ENCODE results near the gene RASD1.

RASD1 gene

DNA sequence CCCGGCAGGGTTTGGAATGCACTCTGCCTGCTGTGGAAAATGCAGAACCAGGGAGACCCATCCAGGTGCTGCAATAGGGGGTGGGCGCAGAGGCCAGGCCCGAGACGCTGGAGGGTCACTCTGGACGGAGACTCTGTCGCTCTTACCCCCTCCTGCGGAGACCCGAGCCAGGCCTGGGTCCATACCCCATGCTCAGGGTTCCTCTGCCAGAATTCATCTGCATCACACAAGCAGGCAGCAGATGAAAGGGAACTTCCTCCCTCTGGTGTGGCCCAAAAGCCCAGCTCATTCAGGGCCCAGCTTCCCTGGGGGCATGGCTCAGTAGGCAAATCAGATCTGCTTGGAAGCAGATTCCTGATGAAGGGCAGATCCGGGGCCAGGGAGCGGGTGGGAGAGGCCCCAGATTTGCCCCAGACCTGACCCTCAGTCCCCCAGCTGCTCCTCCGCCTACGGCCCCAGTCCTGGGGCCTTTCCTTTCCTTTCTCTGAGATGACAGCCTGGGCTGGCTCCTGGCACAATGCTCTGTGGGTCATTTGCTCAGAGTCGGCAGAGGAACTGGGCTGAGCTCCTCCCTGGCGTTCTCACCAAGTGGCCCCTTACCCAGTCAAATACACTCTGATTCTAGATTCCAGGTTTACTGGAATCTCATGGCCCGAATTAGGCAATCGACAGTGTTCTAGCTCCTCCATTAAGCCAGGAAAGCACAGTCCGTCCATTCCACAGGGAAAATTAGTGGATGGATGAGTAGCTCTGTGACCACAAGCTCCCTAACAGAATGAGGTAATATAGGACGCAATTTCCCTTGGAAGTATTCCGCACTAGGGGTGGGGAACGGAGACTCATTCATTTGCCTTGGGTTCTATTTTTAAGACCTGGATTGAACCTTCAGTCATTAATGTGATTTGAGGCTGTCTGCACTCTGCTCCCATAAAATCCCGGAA is 19.1 kb upstream of the RASD1 start:
- TF ChIP-seq, protein P1, sequence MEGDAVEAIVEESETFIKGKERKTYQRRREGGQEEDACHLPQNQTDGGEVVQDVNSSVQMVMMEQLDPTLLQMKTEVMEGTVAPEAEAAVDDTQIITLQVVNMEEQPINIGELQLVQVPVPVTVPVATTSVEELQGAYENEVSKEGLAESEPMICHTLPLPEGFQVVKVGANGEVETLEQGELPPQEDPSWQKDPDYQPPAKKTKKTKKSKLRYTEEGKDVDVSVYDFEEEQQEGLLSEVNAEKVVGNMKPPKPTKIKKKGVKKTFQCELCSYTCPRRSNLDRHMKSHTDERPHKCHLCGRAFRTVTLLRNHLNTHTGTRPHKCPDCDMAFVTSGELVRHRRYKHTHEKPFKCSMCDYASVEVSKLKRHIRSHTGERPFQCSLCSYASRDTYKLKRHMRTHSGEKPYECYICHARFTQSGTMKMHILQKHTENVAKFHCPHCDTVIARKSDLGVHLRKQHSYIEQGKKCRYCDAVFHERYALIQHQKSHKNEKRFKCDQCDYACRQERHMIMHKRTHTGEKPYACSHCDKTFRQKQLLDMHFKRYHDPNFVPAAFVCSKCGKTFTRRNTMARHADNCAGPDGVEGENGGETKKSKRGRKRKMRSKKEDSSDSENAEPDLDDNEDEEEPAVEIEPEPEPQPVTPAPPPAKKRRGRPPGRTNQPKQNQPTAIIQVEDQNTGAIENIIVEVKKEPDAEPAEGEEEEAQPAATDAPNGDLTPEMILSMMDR (IDR thresholded peaks at IDR 0.05; ENCODE audit: insufficient read depth, low read depth, low read length, missing control alignments): no peak
- DNase-seq (ENCODE audit: low read depth): no peak
- no peak overlapping the region for H3K4me3 ChIP-seq (ENCODE audit: low read depth, low read length)

DNA sequence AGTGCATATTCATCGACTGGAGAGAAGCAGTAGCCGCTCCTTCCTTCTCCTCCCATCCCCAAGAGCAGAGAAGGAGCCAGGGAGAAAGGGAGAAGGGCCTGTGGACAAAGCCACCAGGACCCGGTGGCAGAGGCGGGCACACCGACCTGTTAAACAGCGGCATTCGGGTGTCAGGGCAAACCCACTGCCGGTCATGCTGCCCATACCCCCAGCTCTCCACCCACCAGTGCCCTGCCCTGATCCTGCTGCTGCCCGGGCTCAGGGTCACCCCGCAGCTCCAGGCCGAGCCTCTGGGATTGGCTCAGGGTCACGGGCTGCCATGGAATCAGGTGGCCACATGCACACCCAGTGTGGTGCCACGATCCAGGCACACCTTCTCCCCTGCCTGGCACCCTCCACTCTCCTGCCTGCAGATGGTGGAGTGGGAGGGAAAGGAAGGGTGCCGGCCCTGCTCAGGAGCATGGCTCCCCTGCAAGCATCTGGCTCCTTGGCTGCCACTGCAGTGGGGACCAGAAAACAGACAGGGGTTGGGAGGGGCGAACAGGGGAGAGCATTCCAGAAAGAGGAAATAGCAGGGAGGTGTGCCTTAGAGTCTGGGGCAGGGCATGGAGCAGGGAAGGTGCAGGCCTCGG is 18.3 kb upstream of the RASD1 start:
- no peak for DNase-seq (ENCODE audit: low read depth)
- no peak overlapping the region for H3K4me3 ChIP-seq (ENCODE audit: low read depth, low read length)
- TF ChIP-seq, protein P1 (IDR thresholded peaks at IDR 0.05; ENCODE audit: insufficient read depth, low read depth, low read length, missing control alignments): no peak

GRCh38 chr17:17513626-17514025 is 17.4 kb upstream of the RASD1 start:
- TF ChIP-seq, protein P1 (IDR thresholded peaks at IDR 0.05; ENCODE audit: insufficient read depth, low read depth, low read length, missing control alignments): no peak
- H3K4me3 ChIP-seq (ENCODE audit: low read depth, low read length): no peak overlapping the region
- DNase-seq (ENCODE audit: low read depth): no peak

DNA sequence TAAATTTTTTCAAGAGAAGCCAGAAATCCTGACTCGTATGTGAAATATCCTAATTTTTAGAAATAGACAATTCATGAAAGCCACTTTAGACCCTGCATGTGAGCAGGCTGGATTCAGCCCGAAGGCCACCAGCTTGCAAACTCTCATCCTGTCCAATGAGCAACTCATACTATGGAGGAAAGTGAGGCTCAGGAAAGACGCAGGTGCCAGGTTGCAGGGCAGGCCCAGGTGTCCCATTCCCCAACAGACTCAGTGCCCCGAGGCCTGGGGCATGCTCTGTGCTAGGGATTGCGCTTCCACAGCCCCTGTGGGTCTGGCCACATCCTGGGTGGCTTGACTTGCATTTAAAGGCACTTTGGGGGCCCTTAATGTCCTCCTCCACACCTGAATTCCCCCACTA is 16.7 kb upstream of the RASD1 start:
- DNase-seq (ENCODE audit: low read depth): no peak
- TF ChIP-seq, protein P1 (IDR thresholded peaks at IDR 0.05; ENCODE audit: insufficient read depth, low read depth, low read length, missing control alignments): no peak
- H3K4me3 ChIP-seq (ENCODE audit: low read depth, low read length): no peak overlapping the region

DNA sequence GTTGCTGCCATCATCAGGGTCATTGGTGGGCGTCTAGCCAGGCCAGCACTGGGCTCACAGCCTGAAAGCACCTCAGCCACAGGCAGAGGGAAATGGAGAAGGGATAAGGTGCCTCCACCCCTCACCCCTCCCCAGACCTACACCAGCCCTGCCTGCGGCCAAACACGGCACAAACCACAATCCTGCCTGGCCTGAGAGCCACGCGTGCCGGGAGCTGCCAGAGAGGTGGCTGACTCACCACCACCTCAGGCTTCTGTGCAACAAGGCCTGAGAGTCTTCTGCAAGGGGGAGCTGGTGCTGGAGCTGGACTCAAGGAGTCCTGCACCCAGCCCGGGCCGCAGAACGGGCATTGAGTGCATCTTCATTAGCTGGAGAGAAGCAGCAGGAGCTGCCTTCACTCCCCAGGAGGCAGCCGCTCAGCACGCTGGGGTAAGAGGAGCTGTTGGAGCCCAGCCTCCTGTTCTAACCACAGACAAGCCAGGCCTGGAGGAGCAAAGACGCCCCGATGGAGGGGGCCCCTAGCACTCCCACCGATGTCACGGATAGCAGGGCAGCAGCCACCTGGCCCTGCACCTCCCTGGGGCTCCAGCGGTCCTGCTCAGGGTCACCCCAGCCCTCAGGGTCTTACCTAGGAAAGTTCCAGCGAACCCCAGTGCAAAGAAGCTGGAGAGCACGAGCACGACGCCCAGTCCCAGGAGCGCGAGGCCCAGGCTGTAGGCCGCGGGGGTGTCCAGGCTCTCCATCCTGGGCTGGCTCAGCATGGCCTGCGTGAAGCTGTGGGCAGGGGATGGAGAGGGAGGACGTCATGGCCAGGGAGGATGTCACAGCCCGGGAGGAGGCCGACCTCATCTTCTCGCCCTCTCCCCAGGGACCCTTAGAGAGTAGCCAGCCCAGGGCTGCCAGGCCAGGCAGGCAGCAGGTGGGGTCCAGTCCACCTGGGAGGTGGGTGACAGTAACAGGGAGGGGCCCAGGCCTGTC is 16.0 kb upstream of the RASD1 start:
- TF ChIP-seq, protein P1 (IDR thresholded peaks at IDR 0.05; ENCODE audit: insufficient read depth, low read depth, low read length, missing control alignments): no peak
- no peak overlapping the region for H3K4me3 ChIP-seq (ENCODE audit: low read depth, low read length)
- DNase-seq (ENCODE audit: low read depth): no peak

GRCh38 chr17:17511293-17511741 is 15.1 kb upstream of the RASD1 start:
- TF ChIP-seq, protein P1 (IDR thresholded peaks at IDR 0.05; ENCODE audit: insufficient read depth, low read depth, low read length, missing control alignments): no peak
- DNase-seq (ENCODE audit: low read depth): no peak
- H3K4me3 ChIP-seq (ENCODE audit: low read depth, low read length): no peak overlapping the region

Data from GM12865 (cell line).